Neural progenitor cell (in vitro differentiated cells): Measurements from ENCODE around the gene ROR2. TPM values are rescaled to one million over a fixed set of nuclear protein-coding genes. Genes with fewer than 3 reads are reported as not detected.
"Not testable (repeated sequence)": the region's sequence is repeated elsewhere in the genome, so short reads cannot be mapped to it uniquely, and the experiment has no call there.

Experiments used
- DNase-seq: peaks from one replicate; pipeline ENCODE4 v3.0.0-alpha.2; 2016; ENCODE audit warnings: low spot score
- H2AFZ ChIP-seq: fragments of 200-600 bp; sonication (generic); replicated peaks from 2 replicates; pipeline ENCODE4 v1.6.1; 2016; ENCODE audit warnings: antibody characterized with exemption
- H3F3A ChIP-seq: fragments of 200-600 bp; sonication (generic); 2 replicates; pipeline ENCODE4 v1.6.1; 2016; ENCODE audit warnings: antibody characterized with exemption, low read depth
- H3K27ac ChIP-seq: fragments of 200-600 bp; sonication (generic); 2 replicates; pipeline ENCODE4 v1.5.1; 2016; ENCODE audit warnings: mild to moderate bottlenecking
- H3K27me3 ChIP-seq: fragments of 200-600 bp; sonication (generic); 2 replicates; pipeline ENCODE4 v1.6.1; 2016; ENCODE audit warnings: mild to moderate bottlenecking, moderate library complexity
- H3K36me3 ChIP-seq: fragments of 200-600 bp; sonication (generic); 2 replicates; pipeline ENCODE4 v1.5.1; 2016
- H3K4me1 ChIP-seq: fragments of 200-600 bp; sonication (generic); 2 replicates; pipeline ENCODE4 v1.6.1; 2016; ENCODE audit warnings: mixed run types
- H3K4me2 ChIP-seq: fragments of 200-600 bp; sonication (generic); 2 replicates; pipeline ENCODE4 v1.6.1; 2016
- H3K4me3 ChIP-seq: fragments of 200-600 bp; sonication (generic); 2 replicates; pipeline ENCODE4 v1.5.1; 2016
- H3K79me2 ChIP-seq: fragments of 200-600 bp; sonication (generic); 2 replicates; pipeline ENCODE4 v1.6.1; 2016; ENCODE audit warnings: low read depth
- H3K9ac ChIP-seq: fragments of 200-600 bp; sonication (generic); 2 replicates; pipeline ENCODE4 v1.6.1; 2016
- H3K9me3 ChIP-seq: fragments of 200-600 bp; sonication (generic); 2 replicates; pipeline ENCODE4 v1.5.1; 2016; ENCODE audit warnings: low read depth
- H4K20me1 ChIP-seq: fragments of 200-600 bp; sonication (generic); 2 replicates; pipeline ENCODE4 v1.6.1; 2016; ENCODE audit warnings: low read depth
- H3K27ac Mint-ChIP-seq: 3 replicates; pipeline ENCODE4 v1.8.0; 2021; ENCODE audit warnings: mixed read lengths
- H3K27me3 Mint-ChIP-seq: 2 replicates; pipeline ENCODE4 v1.8.0; 2022; ENCODE audit warnings: low read depth, mild to moderate bottlenecking, inconsistent platforms, moderate library complexity, mixed read lengths; ENCODE audit not compliant: insufficient read depth
- H3K36me3 Mint-ChIP-seq: 3 replicates; pipeline ENCODE4 v1.8.0; 2021; ENCODE audit warnings: mixed read lengths
- H3K4me1 Mint-ChIP-seq: 3 replicates; pipeline ENCODE4 v1.8.0; 2021; ENCODE audit warnings: mixed read lengths
- H3K4me3 Mint-ChIP-seq: 3 replicates; pipeline ENCODE4 v1.8.0; 2021; ENCODE audit warnings: mild to moderate bottlenecking, moderate library complexity, mixed read lengths
- H3K9me3 Mint-ChIP-seq: 3 replicates; pipeline ENCODE4 v1.8.0; 2020; ENCODE audit warnings: mixed read lengths
- CTCF ChIP-seq: fragments of 200-600 bp; sonication (generic); IDR thresholded peaks from 2 replicates; pipeline ENCODE4 v1.5.1; 2017; ENCODE audit warnings: antibody characterized with exemption, mild to moderate bottlenecking
- EZH2 ChIP-seq: fragments of 200-600 bp; sonication (generic); IDR thresholded peaks from 2 replicates; pipeline ENCODE4 v1.6.1; 2017; ENCODE audit warnings: antibody characterized with exemption, mild to moderate bottlenecking, moderate library complexity
- EZH2phosphoT487 ChIP-seq: fragments of 200-600 bp; sonication (generic); IDR thresholded peaks from 2 replicates; pipeline ENCODE4 v1.6.1; 2017; ENCODE audit warnings: antibody characterized with exemption
- total RNA-seq: library from RNA; depleted of rRNA; stranded (reverse); fragments of >200 nt; gene quantifications from 2 replicates; pipeline ENCODE4 v1.2.3, GENCODE V29; 2015; ENCODE audit warnings: low replicate concordance

The ROR2 gene
- total RNA-seq, 1 donor from 2014 or later = 20.1 TPM

GRCh38 chr9:91799113-91799744, 150.8 kb downstream of the ROR2 start:
- H3K4me2 ChIP-seq = no peak overlapping the region
- Mint-ChIP-seq H3K27me3 (peaks cover 3% of the 10 kb centered on the region), H3K36me3 (no peaks in the 10 kb centered on the region), H3K9me3 (no peaks in the 10 kb centered on the region), H3K4me3 (no peak overlapping the region), H3K27ac (peak overlapping the region; percentile 95), H3K4me1 (peaks cover 34% of the 10 kb centered on the region)
- H3F3A ChIP-seq = no peaks in the 10 kb centered on the region
- peaks cover 5% of the 10 kb centered on the region for H3K4me1 ChIP-seq
- H3K9ac ChIP-seq = no peak overlapping the region
- no peaks in the 10 kb centered on the region for H3K27me3 ChIP-seq
- H4K20me1 ChIP-seq = peaks cover 63% of the 10 kb centered on the region
- TF ChIP-seq CTCF = no peak
- TF ChIP-seq EZH2 = no peak
- no peak for TF ChIP-seq EZH2phosphoT487
- no peak overlapping the region for H3K27ac ChIP-seq
- peaks cover 7% of the 10 kb centered on the region for H3K79me2 ChIP-seq
- H3K9me3 ChIP-seq = no peaks in the 10 kb centered on the region
- no peak overlapping the region for H2AFZ ChIP-seq
- no peak for DNase-seq
- no peaks in the 10 kb centered on the region for H3K36me3 ChIP-seq
- no peak overlapping the region for H3K4me3 ChIP-seq

- not testable (repeated sequence) for H3K36me3 ChIP-seq, H3K9ac ChIP-seq, H3K79me2 ChIP-seq, H3K27me3 Mint-ChIP-seq, H3K27me3 ChIP-seq, H2AFZ ChIP-seq, H3K9me3 Mint-ChIP-seq, H3K4me1 ChIP-seq, DNase-seq, H3K4me3 Mint-ChIP-seq, H3K9me3 ChIP-seq, H3F3A ChIP-seq, H3K4me3 ChIP-seq, H3K27ac ChIP-seq, H3K36me3 Mint-ChIP-seq, H3K4me2 ChIP-seq
- H3K4me1 Mint-ChIP-seq = peaks cover 31% of the 10 kb centered on the region
- H3K27ac Mint-ChIP-seq = peak overlapping the region; percentile 95
- H4K20me1 ChIP-seq = peaks cover 63% of the 10 kb centered on the region
These were observed 151.5 kb downstream of the ROR2 start for GRCh38 chr9:91798273-91799112.

- not testable (repeated sequence) for H3K27me3 Mint-ChIP-seq, H3K27ac ChIP-seq, DNase-seq, H3F3A ChIP-seq, H3K4me3 Mint-ChIP-seq, H3K4me3 ChIP-seq, H2AFZ ChIP-seq, H3K4me2 ChIP-seq, H3K27me3 ChIP-seq, H3K9me3 Mint-ChIP-seq, H3K27ac Mint-ChIP-seq, H3K79me2 ChIP-seq, H3K36me3 Mint-ChIP-seq, H3K9ac ChIP-seq, H3K9me3 ChIP-seq, H3K4me1 ChIP-seq, H3K36me3 ChIP-seq
- H3K4me1 Mint-ChIP-seq = peaks cover 26% of the 10 kb centered on the region
- peaks cover 64% of the 10 kb centered on the region for H4K20me1 ChIP-seq
These were observed 152.5 kb downstream of the ROR2 start for GRCh38 chr9:91797517-91797916.

GRCh38 chr9:91796516-91796915, 153.5 kb downstream of the ROR2 start:
- not testable (repeated sequence) for H3K4me3 Mint-ChIP-seq, H3K27ac ChIP-seq, H3K27me3 ChIP-seq, H3K4me2 ChIP-seq, H3K79me2 ChIP-seq, H3K36me3 ChIP-seq, DNase-seq, H3K27me3 Mint-ChIP-seq, H3K9me3 Mint-ChIP-seq, H3K9me3 ChIP-seq, H3K27ac Mint-ChIP-seq, H2AFZ ChIP-seq, H3K4me1 ChIP-seq, H3F3A ChIP-seq, H3K9ac ChIP-seq, H3K4me3 ChIP-seq, H3K36me3 Mint-ChIP-seq
- peaks cover 26% of the 10 kb centered on the region for H3K4me1 Mint-ChIP-seq
- H4K20me1 ChIP-seq = peaks cover 65% of the 10 kb centered on the region
